HepG2 (cell line): ENCODE data around the gene ARPP21. TPM values are rescaled to one million over a fixed set of nuclear protein-coding genes. Genes with fewer than 3 reads are reported as not detected.

Source experiments
- ATAC-seq: fragments of 200-7000 bp; cut with Tn5 transposase; 3 replicates; pipeline ENCODE4 v1.9.1; 2020; ENCODE audit warnings: mild to moderate bottlenecking, moderate library complexity
- BruUV-seq: library from RNA; stranded (reverse); fragments of 400-500 nt; replicated peaks from 2 replicates; lab custom pipeline; 2021; lab: Mats Ljungman, UMichigan
- CTCF ChIA-PET: fragments of 300-600 bp; formaldehyde crosslinking; extraction: SDS; loops from one replicate; lab custom pipeline; 2021; ENCODE audit warnings: low total read pairs, inconsistent platforms, low intra/inter-chr PET ratio; lab: Yijun Ruan, JAX
- POLR2A ChIA-PET: fragments of 350-600 bp; sonication (Branson Sonifier 250); formaldehyde crosslinking; loops from one replicate; lab custom pipeline; 2020; ENCODE audit warnings: antibody characterized with exemption, inconsistent platforms; lab: Yijun Ruan, JAX
- DNase-seq: peaks from one replicate; pipeline ENCODE4 v3.0.0-alpha.2; 2015; ENCODE audit warnings: low spot score
- FAIRE-seq: peaks from 3 replicates; lab custom pipeline; 2011; peaks lifted over from hg19 to GRCh38; lab: Jason Lieb, UNC
- H2AFZ ChIP-seq: one replicate; pipeline ENCODE4 v1.6.1; 2011; ENCODE audit warnings: low read length, inconsistent platforms
- H3K27ac ChIP-seq: fragments of 300-600 bp; 3 replicates; pipeline ENCODE4 v1.8.0; 2011; ENCODE audit warnings: mixed run types, mild to moderate bottlenecking, mixed read lengths, low read length, inconsistent platforms; ENCODE audit not compliant: insufficient read depth; ENCODE audit errors: extremely low read length
- H3K27me3 ChIP-seq, 2 experiments: fragments of 200-600 bp in 1 of 2; 2 replicates in 1 of 2; 3 replicates in 1 of 2; pipeline versions ENCODE4 v1.6.0 to v1.8.0; 2011; ENCODE audit warnings: low read length in 2 of 2, mild to moderate bottlenecking in 2 of 2, moderate library complexity in 2 of 2, inconsistent platforms in 1 of 2; ENCODE audit not compliant: insufficient read depth in 2 of 2, control insufficient read depth in 1 of 2
- H3K36me3 ChIP-seq, 2 experiments: fragments of 200-600 bp in 1 of 2; replicated peaks in 1 of 2; 2 replicates in 1 of 2; 3 replicates in 1 of 2; pipeline versions ENCODE4 v1.5.1 to v1.8.0; 2011; ENCODE audit warnings: low read length in 2 of 2, inconsistent platforms in 1 of 2; ENCODE audit not compliant: insufficient read depth in 2 of 2, control insufficient read depth in 1 of 2
- H3K4me1 ChIP-seq: 2 replicates; pipeline ENCODE4 v1.5.1; 2012; ENCODE audit warnings: low read length, inconsistent platforms; ENCODE audit not compliant: insufficient read depth
- H3K4me2 ChIP-seq: 2 replicates; pipeline ENCODE4 v1.6.0; 2011; ENCODE audit warnings: low read depth, low read length, inconsistent platforms
- H3K4me3 ChIP-seq, 3 experiments: fragments of 200-600 bp in 1 of 3; sonication (generic), shearing (Covaris generic) in 1 of 3; replicated peaks in 1 of 3; 2 replicates each; pipeline ENCODE4 v1.5.1; 2011 to 2016; ENCODE audit warnings: low read length in 3 of 3, inconsistent platforms in 2 of 3, low read depth in 2 of 3, mild to moderate bottlenecking in 2 of 3, control low read depth in 1 of 3, mixed read lengths in 1 of 3; ENCODE audit not compliant: insufficient read depth in 1 of 3
- H3K79me2 ChIP-seq: one replicate; pipeline ENCODE4 v1.6.1; 2011; ENCODE audit warnings: low read length, inconsistent platforms; ENCODE audit not compliant: insufficient read depth
- H3K9ac ChIP-seq: 2 replicates; pipeline ENCODE4 v1.6.0; 2011; ENCODE audit warnings: mild to moderate bottlenecking, low read depth, low read length, inconsistent platforms; ENCODE audit not compliant: insufficient read depth
- H3K9me3 ChIP-seq: 2 replicates; pipeline ENCODE4 v1.5.1; 2012; ENCODE audit warnings: mild to moderate bottlenecking, low read length
- H4K20me1 ChIP-seq: 2 replicates; pipeline ENCODE4 v1.6.0; 2011; ENCODE audit warnings: inconsistent platforms, mild to moderate bottlenecking, low read length, moderate library complexity; ENCODE audit not compliant: insufficient read depth
- ARNT2 ChIP-seq: sonication (generic); formaldehyde crosslinking; IDR thresholded peaks from 2 replicates; pipeline ENCODE4 v1.8.0; 2022; ENCODE audit warnings: mild to moderate bottlenecking, low read depth, missing genetic modification reagents, moderate library complexity
- ATF7 ChIP-seq, 2 experiments: fragments of 450-650 bp in 1 of 2; sonication (generic) in 1 of 2; formaldehyde crosslinking in 1 of 2; IDR thresholded peaks; 2 replicates each; pipeline versions ENCODE4 v1.4.0 to v1.6.1; 2016 to 2020; ENCODE audit warnings: antibody characterized with exemption in 1 of 2, mild to moderate bottlenecking in 1 of 2, missing genetic modification reagents in 1 of 2
- CHD2 ChIP-seq: IDR thresholded peaks from 2 replicates; pipeline ENCODE4 v1.6.1; 2011; ENCODE audit warnings: low read depth, low read length, improper control_type of control experiment
- DMAP1 ChIP-seq: IDR thresholded peaks from 2 replicates; pipeline ENCODE4 v1.6.1; 2016
- GATA4 ChIP-seq: sonication (generic); IDR thresholded peaks from 2 replicates; pipeline ENCODE4 v1.6.1; 2016; ENCODE audit warnings: antibody characterized with exemption, low read depth, borderline replicate concordance
- GPN1 ChIP-seq: sonication (generic); formaldehyde crosslinking; IDR thresholded peaks from 2 replicates; pipeline ENCODE4 v1.5.1; 2020; ENCODE audit warnings: missing genetic modification reagents, borderline replicate concordance
- KAT8 ChIP-seq: IDR thresholded peaks from 2 replicates; pipeline ENCODE4 v1.6.1; 2016; ENCODE audit warnings: missing genetic modification reagents, missing compliant biosample characterization
- KDM1A ChIP-seq: IDR thresholded peaks from 2 replicates; pipeline ENCODE4 v1.6.1; 2016; ENCODE audit warnings: missing compliant biosample characterization
- MAF1 ChIP-seq: sonication (generic); formaldehyde crosslinking; IDR thresholded peaks from 2 replicates; pipeline ENCODE4 v1.5.0; 2020; ENCODE audit warnings: missing genetic modification reagents, borderline replicate concordance
- MAZ ChIP-seq, 2 experiments: sonication (generic) in 1 of 2; formaldehyde crosslinking in 1 of 2; IDR thresholded peaks; 2 replicates each; pipeline versions ENCODE4 v1.5.0 to v1.6.1; 2012 to 2020; ENCODE audit warnings: low read depth in 2 of 2, mild to moderate bottlenecking in 2 of 2, borderline replicate concordance in 1 of 2, improper control_type of control experiment in 1 of 2, low read length in 1 of 2, missing genetic modification reagents in 1 of 2, moderate library complexity in 1 of 2
- NFE2L2 ChIP-seq: fragments of 150-350 bp; IDR thresholded peaks from 2 replicates; pipeline ENCODE4 v1.6.1; 2014; ENCODE audit warnings: low read length
- RARA ChIP-seq: IDR thresholded peaks from 2 replicates; pipeline ENCODE4 v1.6.1; 2016; ENCODE audit warnings: missing genetic modification reagents, missing compliant biosample characterization
- SCMH1 ChIP-seq: sonication (generic); formaldehyde crosslinking; IDR thresholded peaks from 2 replicates; pipeline ENCODE4 v1.9.0; 2021; ENCODE audit warnings: missing genetic modification reagents, mild to moderate bottlenecking, borderline replicate concordance
- TOE1 ChIP-seq: sonication (generic); formaldehyde crosslinking; IDR thresholded peaks from 2 replicates; pipeline ENCODE4 v1.4.0; 2020; ENCODE audit warnings: mild to moderate bottlenecking, missing genetic modification reagents
- ZFP90 ChIP-seq: sonication (generic); formaldehyde crosslinking; IDR thresholded peaks from 2 replicates; pipeline ENCODE4 v1.8.0; 2022; ENCODE audit warnings: missing genetic modification reagents, mild to moderate bottlenecking, inconsistent platforms, borderline replicate concordance
- ZKSCAN5 ChIP-seq: sonication (generic); formaldehyde crosslinking; IDR thresholded peaks from 2 replicates; pipeline ENCODE4 v1.5.1; 2020; ENCODE audit warnings: mild to moderate bottlenecking, missing genetic modification reagents
- ZNF230 ChIP-seq: sonication (generic); formaldehyde crosslinking; IDR thresholded peaks from 2 replicates; pipeline ENCODE4 v1.4.0; 2020; ENCODE audit warnings: mild to moderate bottlenecking, missing genetic modification reagents
- ZNF382 ChIP-seq: sonication (generic); formaldehyde crosslinking; IDR thresholded peaks from 2 replicates; pipeline ENCODE4 v1.5.0; 2020; ENCODE audit warnings: missing genetic modification reagents, mild to moderate bottlenecking, borderline replicate concordance
- ZNF780A ChIP-seq: sonication (generic); formaldehyde crosslinking; IDR thresholded peaks from 2 replicates; pipeline ENCODE4 v1.8.0; 2022; ENCODE audit warnings: mild to moderate bottlenecking, missing genetic modification reagents, moderate library complexity
- ZNF83 ChIP-seq: sonication (generic); formaldehyde crosslinking; IDR thresholded peaks from 2 replicates; pipeline ENCODE4 v1.4.0; 2020; ENCODE audit warnings: missing genetic modification reagents, mild to moderate bottlenecking, borderline replicate concordance
- WGBS: methylation state at CpG from one replicate; pipeline ENCODE4 v1.1.6; 2017; ENCODE audit warnings: low lambda C conversion rate; 5-methylcytosine and 5-hydroxymethylcytosine counted together
- in situ Hi-C: cut with HindIII; loops from 2 replicates; pipeline ENCODE4 v1.10.0; 2017; ENCODE audit warnings: low pct_unique_long_range_greater_than_20kb; ENCODE audit not compliant: extremely low pct_ligation_motif_present
- intact Hi-C: fragments of 100-400 bp; cut with micrococcal nuclease; formaldehyde crosslinking; loops from one replicate; pipeline ENCODE4 v1.10.0; 2022; ENCODE audit not compliant: unreplicated experiment
- polyA plus RNA-seq, 8 experiments: library from polyadenylated mRNA; depleted of rRNA in 3 of 8; stranded (reverse) in 7 of 8; unstranded in 1 of 8; fragments of >200 nt; fragmentation: Illumina TruSeq in 4 of 8; extraction: Trizol in 4 of 8; gene quantifications; 2 replicates each; pipeline versions ENCODE4 v1.2.1 to v1.2.3, GENCODE V29; 2011 to 2016; ENCODE audit warnings: low read depth in 4 of 8, missing spikeins in 1 of 8, mixed read lengths in 1 of 8; ENCODE audit not compliant: insufficient read depth in 1 of 8
- total RNA-seq, 5 experiments: library from RNA; depleted of rRNA; stranded (reverse); fragments of >200 nt; fragmentation: Illumina TruSeq; extraction: Trizol; gene quantifications; 2 replicates each; pipeline ENCODE4 v1.2.3, GENCODE V29; 2016; ENCODE audit warnings: low read depth in 1 of 5
- TF ChIP-seq, protein P1 (sequence below): sonication (generic); formaldehyde crosslinking; IDR thresholded peaks from 2 replicates; pipeline ENCODE4 v1.4.0; 2020; ENCODE audit warnings: missing genetic modification reagents

Gene ARPP21
- total and polyA plus RNA-seq, 2 of the 13 experiments (the other 11 are each of a cell fraction or from before 2014, with no cell fraction given) = not detected

DNA sequence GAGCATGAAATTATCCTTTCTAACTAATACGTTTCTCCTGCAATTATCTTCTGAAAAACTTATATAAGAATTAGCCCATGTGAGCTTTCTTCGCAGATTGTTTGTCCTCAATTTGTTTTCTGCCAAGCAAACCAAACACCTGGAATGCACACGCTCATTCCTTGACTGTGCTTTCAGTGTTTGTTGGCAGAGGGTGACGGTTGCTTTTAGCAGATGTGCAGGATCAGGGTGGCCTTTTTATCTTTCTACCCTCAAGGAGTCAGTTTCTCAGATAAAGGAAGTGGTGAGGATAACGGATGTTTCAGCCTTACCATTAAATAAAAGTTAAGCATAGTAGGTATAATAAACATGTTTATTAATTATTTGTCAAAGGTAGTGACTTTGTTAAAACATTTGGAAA, 15.2 kb downstream of the ARPP21 start (continued):
- TF ChIP-seq ZKSCAN5 (CRISPR knock-in tag) (no peak), CHD2 (no peak), KDM1A (CRISPR knock-in tag) (no peak), TOE1 (CRISPR knock-in tag) (no peak), DMAP1 (no peak), ZNF382 (no peak), MAF1 (CRISPR knock-in tag) (no peak), NFE2L2 (no peak)

DNA sequence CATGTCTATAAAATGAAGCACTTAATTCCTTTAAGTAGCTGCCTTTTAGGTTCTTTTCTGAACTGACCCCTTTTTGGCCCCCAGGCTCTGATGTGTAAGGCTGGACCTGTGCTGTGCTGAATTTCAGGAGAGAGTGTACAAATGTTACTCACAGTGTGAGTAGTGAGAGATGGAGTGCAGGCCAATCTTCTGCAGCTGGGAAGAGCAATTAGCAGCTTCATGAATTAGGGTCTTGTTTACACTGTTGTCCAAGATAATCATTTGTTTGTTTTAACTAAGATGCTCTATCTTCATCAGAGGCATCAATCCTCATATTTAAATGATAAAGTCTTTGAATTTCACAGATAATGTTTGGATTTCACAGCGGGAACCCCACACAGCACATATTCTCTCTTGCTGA, 19.4 kb downstream of the ARPP21 start:
- no peak overlapping the region for H3K4me2 ChIP-seq
- intact Hi-C loops = no loop called here
- H3K9ac ChIP-seq = no peak overlapping the region
- ChIA-PET CTCF (no interaction called here), POLR2A (no interaction called here)
- H3K27me3 ChIP-seq = no peaks in the 10 kb centered on the region
- no peaks in the 10 kb centered on the region for H4K20me1 ChIP-seq
- in situ Hi-C loops = no loop called here
- H3K4me1 ChIP-seq = no peaks in the 10 kb centered on the region
- ATAC-seq (no peak), FAIRE-seq (no peak), DNase-seq (no peak)
- no peak overlapping the region for H2AFZ ChIP-seq
- no peaks in the 10 kb centered on the region for H3K36me3 ChIP-seq
- H3K79me2 ChIP-seq = no peaks in the 10 kb centered on the region
- no peak overlapping the region for H3K4me3 ChIP-seq
- no TSS peak for BruUV-seq
- no peak overlapping the region for H3K27ac ChIP-seq
- H3K9me3 ChIP-seq = no peaks in the 10 kb centered on the region
- 25% methylated on average over 1 of the region's 1 CpG for WGBS
- no peak for TF ChIP-seq ZNF780A (CRISPR knock-in tag)
- TF ChIP-seq ZFP90 (CRISPR knock-in tag) = no peak
- no peak for TF ChIP-seq ATF7 (IDR thresholded peaks at IDR 0.05)
- TF ChIP-seq ATF7 (CRISPR knock-in tag; IDR thresholded peaks at IDR 0.05) = no peak
- no peak for TF ChIP-seq ZNF230 (CRISPR knock-in tag)
- TF ChIP-seq ZNF83 (CRISPR knock-in tag) = no peak
- no peak for TF ChIP-seq ARNT2 (CRISPR knock-in tag)
- no peak for TF ChIP-seq GPN1
- TF ChIP-seq SCMH1 (CRISPR knock-in tag) = no peak
- no peak for TF ChIP-seq RARA (CRISPR knock-in tag)
- no peak for TF ChIP-seq MAZ (IDR thresholded peaks at IDR 0.05; ENCODE audit: borderline replicate concordance, low read depth, low read length)
- no peak for TF ChIP-seq MAZ (CRISPR knock-in tag; IDR thresholded peaks at IDR 0.05; ENCODE audit: low read depth)
- TF ChIP-seq GATA4 = no peak
- TF ChIP-seq, protein P1, sequence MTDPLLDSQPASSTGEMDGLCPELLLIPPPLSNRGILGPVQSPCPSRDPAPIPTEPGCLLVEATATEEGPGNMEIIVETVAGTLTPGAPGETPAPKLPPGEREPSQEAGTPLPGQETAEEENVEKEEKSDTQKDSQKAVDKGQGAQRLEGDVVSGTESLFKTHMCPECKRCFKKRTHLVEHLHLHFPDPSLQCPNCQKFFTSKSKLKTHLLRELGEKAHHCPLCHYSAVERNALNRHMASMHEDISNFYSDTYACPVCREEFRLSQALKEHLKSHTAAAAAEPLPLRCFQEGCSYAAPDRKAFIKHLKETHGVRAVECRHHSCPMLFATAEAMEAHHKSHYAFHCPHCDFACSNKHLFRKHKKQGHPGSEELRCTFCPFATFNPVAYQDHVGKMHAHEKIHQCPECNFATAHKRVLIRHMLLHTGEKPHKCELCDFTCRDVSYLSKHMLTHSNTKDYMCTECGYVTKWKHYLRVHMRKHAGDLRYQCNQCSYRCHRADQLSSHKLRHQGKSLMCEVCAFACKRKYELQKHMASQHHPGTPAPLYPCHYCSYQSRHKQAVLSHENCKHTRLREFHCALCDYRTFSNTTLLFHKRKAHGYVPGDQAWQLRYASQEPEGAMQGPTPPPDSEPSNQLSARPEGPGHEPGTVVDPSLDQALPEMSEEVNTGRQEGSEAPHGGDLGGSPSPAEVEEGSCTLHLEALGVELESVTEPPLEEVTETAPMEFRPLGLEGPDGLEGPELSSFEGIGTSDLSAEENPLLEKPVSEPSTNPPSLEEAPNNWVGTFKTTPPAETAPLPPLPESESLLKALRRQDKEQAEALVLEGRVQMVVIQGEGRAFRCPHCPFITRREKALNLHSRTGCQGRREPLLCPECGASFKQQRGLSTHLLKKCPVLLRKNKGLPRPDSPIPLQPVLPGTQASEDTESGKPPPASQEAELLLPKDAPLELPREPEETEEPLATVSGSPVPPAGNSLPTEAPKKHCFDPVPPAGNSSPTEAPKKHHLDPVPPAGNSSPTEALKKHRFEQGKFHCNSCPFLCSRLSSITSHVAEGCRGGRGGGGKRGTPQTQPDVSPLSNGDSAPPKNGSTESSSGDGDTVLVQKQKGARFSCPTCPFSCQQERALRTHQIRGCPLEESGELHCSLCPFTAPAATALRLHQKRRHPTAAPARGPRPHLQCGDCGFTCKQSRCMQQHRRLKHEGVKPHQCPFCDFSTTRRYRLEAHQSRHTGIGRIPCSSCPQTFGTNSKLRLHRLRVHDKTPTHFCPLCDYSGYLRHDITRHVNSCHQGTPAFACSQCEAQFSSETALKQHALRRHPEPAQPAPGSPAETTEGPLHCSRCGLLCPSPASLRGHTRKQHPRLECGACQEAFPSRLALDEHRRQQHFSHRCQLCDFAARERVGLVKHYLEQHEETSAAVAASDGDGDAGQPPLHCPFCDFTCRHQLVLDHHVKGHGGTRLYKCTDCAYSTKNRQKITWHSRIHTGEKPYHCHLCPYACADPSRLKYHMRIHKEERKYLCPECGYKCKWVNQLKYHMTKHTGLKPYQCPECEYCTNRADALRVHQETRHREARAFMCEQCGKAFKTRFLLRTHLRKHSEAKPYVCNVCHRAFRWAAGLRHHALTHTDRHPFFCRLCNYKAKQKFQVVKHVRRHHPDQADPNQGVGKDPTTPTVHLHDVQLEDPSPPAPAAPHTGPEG (CRISPR knock-in tag) = no peak
- TF ChIP-seq KAT8 (CRISPR knock-in tag) = no peak
